HL-60 (cell line): ENCODE measurements around the gene UBE2S.

Experiments
- POLR2AphosphoS5 ChIP-seq: IDR thresholded peaks from 2 replicates; pipeline ENCODE4 v1.6.1; 2012; ENCODE audit warnings: low read depth
- TF ChIP-seq, protein P1 (sequence below): IDR thresholded peaks from one replicate; pipeline ENCODE4 v1.5.1; 2011; ENCODE audit warnings: low read length, control low read depth, inconsistent platforms; ENCODE audit not compliant: insufficient read depth
- TF ChIP-seq, protein P2 (sequence below): IDR thresholded peaks from 2 replicates; pipeline ENCODE4 v1.6.1; 2012; ENCODE audit warnings: low read depth; ENCODE audit not compliant: insufficient replicate concordance

DNA sequence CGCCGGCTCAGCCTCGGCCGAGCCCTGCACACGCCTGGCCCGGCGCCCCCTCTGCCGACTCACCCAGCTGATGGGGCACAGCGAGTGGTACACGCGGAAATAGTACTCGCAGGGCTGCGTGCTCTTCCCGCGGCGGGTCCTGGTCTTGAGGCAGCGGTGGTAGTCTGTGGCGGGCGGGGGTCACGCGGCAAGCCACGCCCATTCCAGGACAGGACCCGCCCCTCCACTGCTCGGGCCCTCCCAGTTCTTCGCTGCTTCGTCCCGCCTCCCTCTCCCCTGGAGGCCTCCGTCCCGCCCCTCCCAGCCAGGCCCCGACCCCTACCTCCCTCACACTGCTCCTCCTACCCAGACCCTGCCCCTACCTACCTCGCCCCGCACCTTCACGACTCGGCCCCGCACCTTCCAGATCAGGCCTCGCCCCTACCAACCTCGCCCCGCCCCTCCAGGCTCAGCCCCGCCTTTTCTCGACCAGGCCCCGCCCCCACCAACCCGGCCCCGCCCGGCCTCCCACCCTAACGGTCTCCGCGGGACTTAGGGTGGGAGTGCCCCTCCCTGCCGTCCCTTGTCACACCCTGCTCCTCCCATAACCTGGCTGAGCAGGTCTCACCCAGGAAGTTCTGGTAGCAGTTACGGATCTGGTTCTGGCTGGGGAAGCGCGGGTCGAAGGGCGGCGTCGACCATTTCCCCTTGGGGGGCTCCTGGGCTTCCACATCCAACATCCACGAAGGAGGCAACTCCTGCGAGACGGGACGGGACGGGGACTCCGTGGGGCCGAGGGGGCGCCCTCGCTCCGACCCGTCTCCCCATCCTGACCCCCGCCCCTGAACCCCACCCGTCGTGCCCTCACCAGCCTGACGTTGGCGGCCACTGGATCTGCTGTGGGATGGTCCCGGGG, 53.5 kb downstream of the UBE2S start:
- TF ChIP-seq, protein P1, sequence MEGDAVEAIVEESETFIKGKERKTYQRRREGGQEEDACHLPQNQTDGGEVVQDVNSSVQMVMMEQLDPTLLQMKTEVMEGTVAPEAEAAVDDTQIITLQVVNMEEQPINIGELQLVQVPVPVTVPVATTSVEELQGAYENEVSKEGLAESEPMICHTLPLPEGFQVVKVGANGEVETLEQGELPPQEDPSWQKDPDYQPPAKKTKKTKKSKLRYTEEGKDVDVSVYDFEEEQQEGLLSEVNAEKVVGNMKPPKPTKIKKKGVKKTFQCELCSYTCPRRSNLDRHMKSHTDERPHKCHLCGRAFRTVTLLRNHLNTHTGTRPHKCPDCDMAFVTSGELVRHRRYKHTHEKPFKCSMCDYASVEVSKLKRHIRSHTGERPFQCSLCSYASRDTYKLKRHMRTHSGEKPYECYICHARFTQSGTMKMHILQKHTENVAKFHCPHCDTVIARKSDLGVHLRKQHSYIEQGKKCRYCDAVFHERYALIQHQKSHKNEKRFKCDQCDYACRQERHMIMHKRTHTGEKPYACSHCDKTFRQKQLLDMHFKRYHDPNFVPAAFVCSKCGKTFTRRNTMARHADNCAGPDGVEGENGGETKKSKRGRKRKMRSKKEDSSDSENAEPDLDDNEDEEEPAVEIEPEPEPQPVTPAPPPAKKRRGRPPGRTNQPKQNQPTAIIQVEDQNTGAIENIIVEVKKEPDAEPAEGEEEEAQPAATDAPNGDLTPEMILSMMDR = no peak
- TF ChIP-seq, protein P2, sequence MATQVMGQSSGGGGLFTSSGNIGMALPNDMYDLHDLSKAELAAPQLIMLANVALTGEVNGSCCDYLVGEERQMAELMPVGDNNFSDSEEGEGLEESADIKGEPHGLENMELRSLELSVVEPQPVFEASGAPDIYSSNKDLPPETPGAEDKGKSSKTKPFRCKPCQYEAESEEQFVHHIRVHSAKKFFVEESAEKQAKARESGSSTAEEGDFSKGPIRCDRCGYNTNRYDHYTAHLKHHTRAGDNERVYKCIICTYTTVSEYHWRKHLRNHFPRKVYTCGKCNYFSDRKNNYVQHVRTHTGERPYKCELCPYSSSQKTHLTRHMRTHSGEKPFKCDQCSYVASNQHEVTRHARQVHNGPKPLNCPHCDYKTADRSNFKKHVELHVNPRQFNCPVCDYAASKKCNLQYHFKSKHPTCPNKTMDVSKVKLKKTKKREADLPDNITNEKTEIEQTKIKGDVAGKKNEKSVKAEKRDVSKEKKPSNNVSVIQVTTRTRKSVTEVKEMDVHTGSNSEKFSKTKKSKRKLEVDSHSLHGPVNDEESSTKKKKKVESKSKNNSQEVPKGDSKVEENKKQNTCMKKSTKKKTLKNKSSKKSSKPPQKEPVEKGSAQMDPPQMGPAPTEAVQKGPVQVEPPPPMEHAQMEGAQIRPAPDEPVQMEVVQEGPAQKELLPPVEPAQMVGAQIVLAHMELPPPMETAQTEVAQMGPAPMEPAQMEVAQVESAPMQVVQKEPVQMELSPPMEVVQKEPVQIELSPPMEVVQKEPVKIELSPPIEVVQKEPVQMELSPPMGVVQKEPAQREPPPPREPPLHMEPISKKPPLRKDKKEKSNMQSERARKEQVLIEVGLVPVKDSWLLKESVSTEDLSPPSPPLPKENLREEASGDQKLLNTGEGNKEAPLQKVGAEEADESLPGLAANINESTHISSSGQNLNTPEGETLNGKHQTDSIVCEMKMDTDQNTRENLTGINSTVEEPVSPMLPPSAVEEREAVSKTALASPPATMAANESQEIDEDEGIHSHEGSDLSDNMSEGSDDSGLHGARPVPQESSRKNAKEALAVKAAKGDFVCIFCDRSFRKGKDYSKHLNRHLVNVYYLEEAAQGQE = no peak
- no peak for TF ChIP-seq POLR2AphosphoS5
